Measurements from ENCODE around the gene ADORA1. TPM values are rescaled to one million over a fixed set of nuclear protein-coding genes. Genes with fewer than 3 reads are reported as not detected.

The ADORA1 gene
- total RNA-seq, 1 donor from 2014 or later: 2.1 TPM

GRCh38 chr1:203101813-203102634, 25.5 kb upstream of the ADORA1 start:
- H3K27ac ChIP-seq (ENCODE audit: low read depth, low read length): no peak overlapping the region
- H3K9ac ChIP-seq (ENCODE audit: low read depth in 1 of 3, low read length in 3 of 3): no peak overlapping the region
- no peaks in the 10 kb centered on the region for H3K9me3 ChIP-seq (ENCODE audit: control insufficient read depth in 3 of 3, low read length in 3 of 3)
- H3K4me3 ChIP-seq (ENCODE audit: low read length in 3 of 3): no peak overlapping the region
- no peaks in the 10 kb centered on the region for H3K36me3 ChIP-seq (ENCODE audit: control insufficient read depth in 3 of 3, insufficient read depth in 3 of 3, low read length in 3 of 3)
- H3K27me3 ChIP-seq (ENCODE audit: control insufficient read depth in 3 of 3, insufficient read depth in 3 of 3, low read length in 3 of 3): no peaks in the 10 kb centered on the region
- peaks cover 19 to 32% (median 23%) of the 10 kb centered on the region in 3 donors for H3K4me1 ChIP-seq (ENCODE audit: control insufficient read depth in 3 of 3, insufficient read depth in 3 of 3, low read length in 3 of 3)

GRCh38 chr1:203103216-203103615, 24.3 kb upstream of the ADORA1 start:
- Histone ChIP-seq H3K27me3 (ENCODE audit: control insufficient read depth in 3 of 3, insufficient read depth in 3 of 3, low read length in 3 of 3) (no peaks in the 10 kb centered on the region), H3K9ac (ENCODE audit: low read depth in 1 of 3, low read length in 3 of 3) (no peak overlapping the region), H3K4me1 (ENCODE audit: control insufficient read depth in 3 of 3, insufficient read depth in 3 of 3, low read length in 3 of 3) (peaks cover 18 to 30% (median 22%) of the 10 kb centered on the region in 3 donors), H3K9me3 (ENCODE audit: control insufficient read depth in 3 of 3, low read length in 3 of 3) (no peaks in the 10 kb centered on the region), H3K36me3 (ENCODE audit: control insufficient read depth in 3 of 3, insufficient read depth in 3 of 3, low read length in 3 of 3) (no peaks in the 10 kb centered on the region), H3K4me3 (ENCODE audit: low read length in 3 of 3) (no peak overlapping the region), H3K27ac (ENCODE audit: low read depth, low read length) (no peak overlapping the region)

- H3K9ac ChIP-seq (ENCODE audit: low read depth in 1 of 3, low read length in 3 of 3): no peak overlapping the region
- no peaks in the 10 kb centered on the region for H3K36me3 ChIP-seq (ENCODE audit: control insufficient read depth in 3 of 3, insufficient read depth in 3 of 3, low read length in 3 of 3)
- no peak overlapping the region for H3K27ac ChIP-seq (ENCODE audit: low read depth, low read length)
- no peaks in the 10 kb centered on the region for H3K27me3 ChIP-seq (ENCODE audit: control insufficient read depth in 3 of 3, insufficient read depth in 3 of 3, low read length in 3 of 3)
- peaks cover 10 to 24% (median 15%) of the 10 kb centered on the region in 3 donors for H3K4me1 ChIP-seq (ENCODE audit: control insufficient read depth in 3 of 3, insufficient read depth in 3 of 3, low read length in 3 of 3)
- no peak overlapping the region for H3K4me3 ChIP-seq (ENCODE audit: low read length in 3 of 3)
- no peaks in the 10 kb centered on the region for H3K9me3 ChIP-seq (ENCODE audit: control insufficient read depth in 3 of 3, low read length in 3 of 3)
Observed at GRCh38 chr1:203103829-203104495, 23.6 kb upstream of the ADORA1 start.

GRCh38 chr1:203104789-203105390, 22.6 kb upstream of the ADORA1 start:
- H3K9ac ChIP-seq (ENCODE audit: low read depth in 1 of 3, low read length in 3 of 3): no peak overlapping the region
- no peak overlapping the region for H3K4me3 ChIP-seq (ENCODE audit: low read length in 3 of 3)
- no peaks in the 10 kb centered on the region for H3K27me3 ChIP-seq (ENCODE audit: control insufficient read depth in 3 of 3, insufficient read depth in 3 of 3, low read length in 3 of 3)
- no peak overlapping the region for H3K27ac ChIP-seq (ENCODE audit: low read depth, low read length)
- H3K9me3 ChIP-seq (ENCODE audit: control insufficient read depth in 3 of 3, low read length in 3 of 3): no peaks in the 10 kb centered on the region
- peaks cover 1 to 15% (median 6%) of the 10 kb centered on the region in 3 donors for H3K4me1 ChIP-seq (ENCODE audit: control insufficient read depth in 3 of 3, insufficient read depth in 3 of 3, low read length in 3 of 3)
- H3K36me3 ChIP-seq (ENCODE audit: control insufficient read depth in 3 of 3, insufficient read depth in 3 of 3, low read length in 3 of 3): no peaks in the 10 kb centered on the region

GRCh38 chr1:203112475-203112874, 15.1 kb upstream of the ADORA1 start:
- no peak overlapping the region for H3K9ac ChIP-seq (ENCODE audit: low read depth in 1 of 3, low read length in 3 of 3)
- H3K36me3 ChIP-seq (ENCODE audit: control insufficient read depth in 3 of 3, insufficient read depth in 3 of 3, low read length in 3 of 3): no peaks in the 10 kb centered on the region
- H3K4me3 ChIP-seq (ENCODE audit: low read length in 3 of 3): no peak overlapping the region
- no peaks in the 10 kb centered on the region for H3K9me3 ChIP-seq (ENCODE audit: control insufficient read depth in 3 of 3, low read length in 3 of 3)
- H3K27me3 ChIP-seq (ENCODE audit: control insufficient read depth in 3 of 3, insufficient read depth in 3 of 3, low read length in 3 of 3): peaks cover 0 to 4% (median 0%) of the 10 kb centered on the region in 3 donors
- no peak overlapping the region for H3K27ac ChIP-seq (ENCODE audit: low read depth, low read length)
- peaks cover 6 to 12% (median 8%) of the 10 kb centered on the region in 3 donors for H3K4me1 ChIP-seq (ENCODE audit: control insufficient read depth in 3 of 3, insufficient read depth in 3 of 3, low read length in 3 of 3)

GRCh38 chr1:203113308-203113707, 14.2 kb upstream of the ADORA1 start:
- peaks cover 0 to 6% (median 3%) of the 10 kb centered on the region in 3 donors for H3K27me3 ChIP-seq (ENCODE audit: control insufficient read depth in 3 of 3, insufficient read depth in 3 of 3, low read length in 3 of 3)
- no peak overlapping the region for H3K27ac ChIP-seq (ENCODE audit: low read depth, low read length)
- H3K4me3 ChIP-seq (ENCODE audit: low read length in 3 of 3): no peak overlapping the region
- no peak overlapping the region for H3K9ac ChIP-seq (ENCODE audit: low read depth in 1 of 3, low read length in 3 of 3)
- no peaks in the 10 kb centered on the region for H3K9me3 ChIP-seq (ENCODE audit: control insufficient read depth in 3 of 3, low read length in 3 of 3)
- H3K4me1 ChIP-seq (ENCODE audit: control insufficient read depth in 3 of 3, insufficient read depth in 3 of 3, low read length in 3 of 3): peaks cover 14 to 20% (median 14%) of the 10 kb centered on the region in 3 donors
- no peaks in the 10 kb centered on the region for H3K36me3 ChIP-seq (ENCODE audit: control insufficient read depth in 3 of 3, insufficient read depth in 3 of 3, low read length in 3 of 3)

- Histone ChIP-seq H3K36me3 (ENCODE audit: control insufficient read depth in 3 of 3, insufficient read depth in 3 of 3, low read length in 3 of 3) (no peaks in the 10 kb centered on the region), H3K4me3 (ENCODE audit: low read length in 3 of 3) (no peak overlapping the region), H3K4me1 (ENCODE audit: control insufficient read depth in 3 of 3, insufficient read depth in 3 of 3, low read length in 3 of 3) (peaks cover 16 to 24% (median 20%) of the 10 kb centered on the region in 3 donors), H3K9me3 (ENCODE audit: control insufficient read depth in 3 of 3, low read length in 3 of 3) (no peaks in the 10 kb centered on the region), H3K27me3 (ENCODE audit: control insufficient read depth in 3 of 3, insufficient read depth in 3 of 3, low read length in 3 of 3) (peaks cover 4 to 12% (median 7%) of the 10 kb centered on the region in 3 donors), H3K27ac (ENCODE audit: low read depth, low read length) (no peak overlapping the region), H3K9ac (ENCODE audit: low read depth in 1 of 3, low read length in 3 of 3) (no peak overlapping the region)
Observed at GRCh38 chr1:203114202-203114601, 13.3 kb upstream of the ADORA1 start.

GRCh38 chr1:203116091-203116820, 11.3 kb upstream of the ADORA1 start:
- no peaks in the 10 kb centered on the region for H3K36me3 ChIP-seq (ENCODE audit: control insufficient read depth in 3 of 3, insufficient read depth in 3 of 3, low read length in 3 of 3)
- H3K4me3 ChIP-seq (ENCODE audit: low read length in 3 of 3): no peak overlapping the region
- H3K27ac ChIP-seq (ENCODE audit: low read depth, low read length): no peak overlapping the region
- H3K9ac ChIP-seq (ENCODE audit: low read depth in 1 of 3, low read length in 3 of 3): no peak overlapping the region
- H3K27me3 ChIP-seq (ENCODE audit: control insufficient read depth in 3 of 3, insufficient read depth in 3 of 3, low read length in 3 of 3): peaks cover 7 to 21% (median 17%) of the 10 kb centered on the region in 3 donors
- no peaks in the 10 kb centered on the region for H3K9me3 ChIP-seq (ENCODE audit: control insufficient read depth in 3 of 3, low read length in 3 of 3)
- H3K4me1 ChIP-seq (ENCODE audit: control insufficient read depth in 3 of 3, insufficient read depth in 3 of 3, low read length in 3 of 3): peaks cover 16 to 24% (median 20%) of the 10 kb centered on the region in 3 donors

- peaks cover 7 to 28% (median 28%) of the 10 kb centered on the region in 3 donors for H3K27me3 ChIP-seq (ENCODE audit: control insufficient read depth in 3 of 3, insufficient read depth in 3 of 3, low read length in 3 of 3)
- H3K9ac ChIP-seq (ENCODE audit: low read depth in 1 of 3, low read length in 3 of 3): peak overlapping the region in 2 of 3 donors; percentile 45
Observed at GRCh38 chr1:203117611-203118575, 9.6 kb upstream of the ADORA1 start.

More at GRCh38 chr1:203117611-203118575, 9.6 kb upstream of the ADORA1 start:
- H3K9me3 ChIP-seq (ENCODE audit: control insufficient read depth in 3 of 3, low read length in 3 of 3): no peaks in the 10 kb centered on the region
- H3K36me3 ChIP-seq (ENCODE audit: control insufficient read depth in 3 of 3, insufficient read depth in 3 of 3, low read length in 3 of 3): no peaks in the 10 kb centered on the region
- peaks cover 16 to 24% (median 20%) of the 10 kb centered on the region in 3 donors for H3K4me1 ChIP-seq (ENCODE audit: control insufficient read depth in 3 of 3, insufficient read depth in 3 of 3, low read length in 3 of 3)
- no peak overlapping the region for H3K27ac ChIP-seq (ENCODE audit: low read depth, low read length)
- peak overlapping the region in 2 of 3 donors; percentile 6 to 35 for H3K4me3 ChIP-seq (ENCODE audit: low read length in 3 of 3)
